Osteoblast (primary cell): ENCODE data around the gene EEF1AKMT4. TPM values are rescaled to one million over a fixed set of nuclear protein-coding genes. Genes with fewer than 3 reads are reported as not detected.

Experiments used
- DNase-seq: peaks from one replicate; pipeline ENCODE4 v3.0.0; 2011; ENCODE audit warnings: low spot score, mixed read lengths; ENCODE audit not compliant: insufficient read length; ENCODE audit errors: missing footprints
- H2AFZ ChIP-seq: 2 replicates; pipeline ENCODE4 v1.6.0; 2011; ENCODE audit warnings: mild to moderate bottlenecking, low read length
- H3K27ac ChIP-seq: 2 replicates; pipeline ENCODE4 v1.5.1; 2011; ENCODE audit warnings: mild to moderate bottlenecking, low read depth, low read length, moderate library complexity
- H3K27me3 ChIP-seq: 2 replicates; pipeline ENCODE4 v1.6.0; 2012; ENCODE audit warnings: mild to moderate bottlenecking, control low read depth, inconsistent platforms, low read length, moderate library complexity; ENCODE audit not compliant: insufficient read depth
- H3K36me3 ChIP-seq: 2 replicates; pipeline ENCODE4 v1.5.1; 2011; ENCODE audit warnings: mild to moderate bottlenecking, low read length, control low read depth, moderate library complexity; ENCODE audit not compliant: insufficient read depth
- H3K4me1 ChIP-seq: 2 replicates; pipeline ENCODE4 v1.5.1; 2011; ENCODE audit warnings: mild to moderate bottlenecking, low read length, control low read depth, moderate library complexity; ENCODE audit not compliant: insufficient read depth
- H3K4me2 ChIP-seq: 2 replicates; pipeline ENCODE4 v1.6.0; 2011; ENCODE audit warnings: mild to moderate bottlenecking, low read length; ENCODE audit not compliant: insufficient read depth
- H3K4me3 ChIP-seq: fragments of 200-600 bp; sonication (generic); 3 replicates; pipeline ENCODE4 v1.5.1; 2012; ENCODE audit warnings: mild to moderate bottlenecking, low read length, inconsistent platforms; ENCODE audit not compliant: insufficient read depth
- H3K79me2 ChIP-seq: 2 replicates; pipeline ENCODE4 v1.6.0; 2012; ENCODE audit warnings: mild to moderate bottlenecking, low read length, control low read depth, inconsistent platforms; ENCODE audit not compliant: insufficient read depth
- H3K9me3 ChIP-seq: 2 replicates; pipeline ENCODE4 v1.5.1; 2011; ENCODE audit warnings: low read depth, low read length, control low read depth
- H4K20me1 ChIP-seq: 2 replicates; pipeline ENCODE4 v1.6.0; 2012; ENCODE audit warnings: mild to moderate bottlenecking, low read length, control low read depth; ENCODE audit not compliant: insufficient read depth
- CTCF ChIP-seq: IDR thresholded peaks from 2 replicates; pipeline ENCODE4 v1.5.1; 2011; ENCODE audit warnings: mild to moderate bottlenecking, low read depth, low read length, moderate library complexity; ENCODE audit errors: extremely low read depth
- small RNA-seq: library from RNA; depleted of rRNA; stranded (forward); fragments of <200 nt; gene quantifications from one replicate; pipeline ENCODE3, GENCODE V24; 2012
- total RNA-seq: library from RNA; depleted of rRNA; stranded (reverse); fragments of >200 nt; gene quantifications from 2 replicates; pipeline ENCODE4 v1.2.3, GENCODE V29; 2012

EEF1AKMT4 gene
- total RNA-seq, 1 donor = 3.3 TPM

GRCh38 chr3:184306341-184306972 lies 57.0 kb downstream of the EEF1AKMT4 start:
- H4K20me1 ChIP-seq = peaks cover 29% of the 10 kb centered on the region
- H2AFZ ChIP-seq = no peak overlapping the region
- H3K9me3 ChIP-seq = no peaks in the 10 kb centered on the region
- TF ChIP-seq CTCF = no peak
- H3K27ac ChIP-seq = no peak overlapping the region
- DNase-seq = no peak
- H3K4me1 ChIP-seq = no peaks in the 10 kb centered on the region
- H3K4me3 ChIP-seq = no peak overlapping the region
- peaks cover 74% of the 10 kb centered on the region for H3K36me3 ChIP-seq
- no peak overlapping the region for H3K4me2 ChIP-seq
- H3K27me3 ChIP-seq = no peaks in the 10 kb centered on the region
- peaks cover 36% of the 10 kb centered on the region for H3K79me2 ChIP-seq

GRCh38 chr3:184307915-184308314 lies 58.4 kb downstream of the EEF1AKMT4 start:
- peaks cover 17% of the 10 kb centered on the region for H4K20me1 ChIP-seq

More at GRCh38 chr3:184307915-184308314, 58.4 kb downstream of the EEF1AKMT4 start:
- no peaks in the 10 kb centered on the region for H3K27me3 ChIP-seq
- TF ChIP-seq CTCF = no peak
- no peak overlapping the region for H3K4me2 ChIP-seq
- H2AFZ ChIP-seq = no peak overlapping the region
- H3K4me3 ChIP-seq = no peak overlapping the region
- H3K4me1 ChIP-seq = no peaks in the 10 kb centered on the region
- H3K79me2 ChIP-seq = peaks cover 22% of the 10 kb centered on the region
- H3K36me3 ChIP-seq = peaks cover 60% of the 10 kb centered on the region
- DNase-seq = no peak
- H3K27ac ChIP-seq = no peak overlapping the region
- H3K9me3 ChIP-seq = no peaks in the 10 kb centered on the region

Small RNA genes lying within 50 kb of the gene (small RNA-seq; reads per million reads assigned to genes)
- gene MIR1224 = not detected

Other genes starting within 250 kb of the EEF1AKMT4 start
- gene ABCC5, start 231.8 kb upstream of the EEF1AKMT4 start, total RNA-seq = 18.0 and 19.2 TPM in 2 replicates
- not detected in 2 replicates for gene HTR3D, start 217.9 kb upstream of the EEF1AKMT4 start, total RNA-seq
- not detected in 2 replicates for gene HTR3C, start 196.6 kb upstream of the EEF1AKMT4 start, total RNA-seq
- not detected in 2 replicates for gene HTR3E, start 152.6 kb upstream of the EEF1AKMT4 start, total RNA-seq
- 19.4 and 22.1 TPM in 2 replicates for gene EIF2B5, start 114.3 kb upstream of the EEF1AKMT4 start, total RNA-seq
- 51.6 and 60.4 TPM in 2 replicates for gene DVL3, start 94.3 kb upstream of the EEF1AKMT4 start, total RNA-seq
- 375 and 427 TPM in 2 replicates for gene AP2M1, start 74.8 kb upstream of the EEF1AKMT4 start, total RNA-seq
- gene ABCF3, start 63.5 kb upstream of the EEF1AKMT4 start, total RNA-seq = 44.8 and 46.7 TPM in 2 replicates
- gene VWA5B2, start 20.1 kb upstream of the EEF1AKMT4 start, total RNA-seq = not detected in 2 replicates
- gene ALG3, start 710 bp upstream of the EEF1AKMT4 start, total RNA-seq = 26.8 and 28.9 TPM in 2 replicates
- gene CAMK2N2, start 11.9 kb downstream of the EEF1AKMT4 start, total RNA-seq = not detected in 2 replicates
- gene ECE2, start 26.4 kb downstream of the EEF1AKMT4 start, total RNA-seq = not detected in 2 replicates
- gene PSMD2, start 49.6 kb downstream of the EEF1AKMT4 start, total RNA-seq = 259 and 301 TPM in 2 replicates
- gene EIF4G1, start 64.9 kb downstream of the EEF1AKMT4 start, total RNA-seq = 215 and 245 TPM in 2 replicates
- 9.8 and 10.6 TPM in 2 replicates for gene FAM131A, start 87.9 kb downstream of the EEF1AKMT4 start, total RNA-seq
- 3.2 and 4.3 TPM in 2 replicates for gene CLCN2, start 111.9 kb downstream of the EEF1AKMT4 start, total RNA-seq
- 47.4 and 61.2 TPM in 2 replicates for gene POLR2H, start 112.0 kb downstream of the EEF1AKMT4 start, total RNA-seq
- under 0.01 TPM in 1 of 2 replicates, not detected in the other for gene THPO, start 128.5 kb downstream of the EEF1AKMT4 start, total RNA-seq
- gene CHRD, start 130.4 kb downstream of the EEF1AKMT4 start, total RNA-seq = 0.29 and 0.36 TPM in 2 replicates